Stimulated activated naive CD8-positive, alpha-beta T cell treated with anti-CD3 and anti-CD28 coated beads, Interleukin-15, Interleukin-2, amounts not matched to agents 100 U/mL and 50 U/mL, for 24 hours (primary cell): ENCODE data around the gene GLCE.
"Not testable (repeated sequence)": the region's sequence is repeated elsewhere in the genome, so short reads cannot be mapped to it uniquely, and the experiment has no call there.

Source experiments
- ATAC-seq: fragments of 150-1000 bp; cut with Tn5 transposase; one replicate; pipeline ENCODE4 v1.10.0; 2021
- DNase-seq: peaks from one replicate; pipeline ENCODE4 v3.0.0; 2021

The GLCE gene

DNA sequence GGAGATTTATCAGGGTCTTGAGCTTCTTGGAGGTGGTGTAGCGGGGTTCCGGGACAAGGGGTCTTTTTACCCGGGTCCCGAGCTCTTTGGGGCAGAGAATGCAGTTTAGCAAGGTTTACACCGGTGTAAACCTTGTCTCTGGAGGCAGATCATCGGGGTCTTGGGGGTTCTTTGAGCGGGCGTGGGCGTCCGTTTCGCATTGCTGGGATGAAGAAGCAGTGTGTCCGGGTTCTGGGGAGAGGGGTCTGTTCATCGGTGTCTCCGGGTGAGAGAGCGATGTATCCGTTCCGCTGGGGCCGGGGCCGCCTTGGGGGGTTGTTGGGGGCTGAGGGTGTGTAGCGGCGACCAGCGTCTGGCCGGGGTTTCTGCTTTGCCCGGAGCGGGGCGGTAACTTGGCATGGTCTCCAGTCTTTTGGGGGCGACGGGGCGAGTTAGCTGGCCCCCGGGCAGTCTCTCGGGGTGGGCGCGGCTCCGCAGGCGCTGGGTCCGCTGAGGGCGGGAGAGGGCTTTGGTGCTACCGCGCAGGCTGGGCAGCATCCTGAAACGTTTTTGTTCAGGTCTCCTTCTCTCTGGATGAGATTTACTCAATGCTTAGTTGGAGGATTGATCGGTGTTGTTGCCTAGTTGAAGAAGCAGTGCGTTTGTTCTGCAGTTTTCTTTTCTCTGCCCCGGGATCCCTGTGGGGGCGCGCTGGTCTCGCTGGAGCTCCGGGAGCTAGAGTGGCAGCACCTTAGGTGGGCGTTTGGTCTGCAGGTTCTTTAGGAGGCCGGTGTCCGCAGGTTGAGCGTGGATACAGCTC, 843 bp downstream of the GLCE start:
- ATAC-seq (no peak), DNase-seq (peak; percentile 41)

DNA sequence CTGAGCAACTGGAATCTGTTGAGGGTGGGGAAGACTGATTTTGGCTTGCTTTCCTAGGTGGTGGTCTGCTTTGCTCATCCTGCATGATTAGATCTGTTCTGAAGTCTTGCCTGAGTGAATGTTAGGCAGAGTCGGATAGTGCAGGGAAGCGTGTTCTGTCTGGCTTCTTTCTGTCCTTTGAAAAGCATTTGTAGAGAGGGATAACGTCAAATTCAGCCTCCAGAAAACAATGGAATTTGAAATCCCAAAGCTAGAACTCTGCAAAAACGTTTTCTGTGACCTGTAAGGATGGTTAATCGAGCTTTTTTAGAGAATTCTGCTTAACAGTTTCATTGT, 1.4 kb downstream of the GLCE start:
- ATAC-seq = no peak
- no peak for DNase-seq

DNA sequence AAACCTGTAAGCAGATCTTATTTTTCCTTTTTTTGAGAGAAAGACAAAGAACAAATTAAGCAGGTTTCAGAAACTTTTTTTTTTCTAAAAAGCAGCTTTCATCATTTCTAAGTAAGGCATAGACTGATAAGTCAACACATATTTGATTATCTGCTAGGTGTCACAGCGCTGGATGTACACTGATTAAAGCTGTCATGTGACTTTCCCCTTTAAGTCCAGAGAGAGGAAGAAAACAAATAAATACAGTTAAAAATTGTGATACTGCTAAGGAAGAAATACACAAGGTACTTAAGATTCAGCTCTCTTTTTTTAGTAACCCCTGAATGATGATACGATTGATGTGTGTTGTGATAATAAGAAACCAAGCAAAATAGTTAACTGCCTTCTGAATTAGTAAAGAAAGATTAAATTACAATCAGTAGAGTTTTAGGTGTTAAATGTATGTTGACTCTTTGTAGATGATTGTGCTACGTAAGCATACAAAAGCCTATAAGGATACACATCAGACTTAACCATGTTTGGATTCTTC, 2.8 kb downstream of the GLCE start:
- ATAC-seq = no peak
- DNase-seq = no peak

DNA sequence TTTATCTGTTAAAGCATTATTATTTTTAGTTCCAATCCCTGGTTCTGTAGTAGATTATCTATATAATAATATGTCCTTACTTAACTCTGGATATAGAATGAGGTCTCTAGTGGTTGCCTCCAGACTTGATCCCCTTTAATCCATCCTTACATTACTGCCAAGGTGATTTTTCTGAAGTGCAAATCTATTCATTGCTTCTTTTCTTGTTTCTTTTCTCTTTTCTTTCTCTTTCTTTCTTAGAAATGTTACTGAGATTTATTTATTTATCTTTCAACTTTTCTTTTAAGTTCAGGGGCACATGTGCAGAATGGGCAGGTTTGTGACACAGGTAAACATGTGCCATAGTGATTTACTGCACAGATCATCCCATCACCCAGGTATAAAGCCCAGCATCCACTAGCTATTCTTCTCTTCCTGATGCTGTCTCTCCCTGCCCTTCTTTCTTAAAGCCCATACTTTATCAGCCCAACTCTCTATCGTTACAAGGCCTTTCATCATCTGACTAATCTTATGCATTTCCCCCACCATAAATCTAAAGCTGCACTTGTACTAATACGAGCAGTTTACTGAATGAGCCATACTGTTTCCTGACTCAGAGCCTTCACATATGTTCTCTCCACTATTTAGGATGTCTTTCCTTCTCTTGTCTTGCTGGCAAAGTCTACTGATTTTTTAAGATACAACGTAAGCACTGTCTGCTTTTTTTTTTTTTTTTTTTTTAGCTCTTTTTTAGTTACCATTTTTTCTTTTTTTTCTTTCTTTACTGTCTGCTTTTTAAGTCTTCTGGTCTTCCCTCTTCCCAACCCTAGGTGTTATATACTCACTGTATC, 4.6 kb downstream of the GLCE start:
- ATAC-seq = no peak
- no peak for DNase-seq

DNA sequence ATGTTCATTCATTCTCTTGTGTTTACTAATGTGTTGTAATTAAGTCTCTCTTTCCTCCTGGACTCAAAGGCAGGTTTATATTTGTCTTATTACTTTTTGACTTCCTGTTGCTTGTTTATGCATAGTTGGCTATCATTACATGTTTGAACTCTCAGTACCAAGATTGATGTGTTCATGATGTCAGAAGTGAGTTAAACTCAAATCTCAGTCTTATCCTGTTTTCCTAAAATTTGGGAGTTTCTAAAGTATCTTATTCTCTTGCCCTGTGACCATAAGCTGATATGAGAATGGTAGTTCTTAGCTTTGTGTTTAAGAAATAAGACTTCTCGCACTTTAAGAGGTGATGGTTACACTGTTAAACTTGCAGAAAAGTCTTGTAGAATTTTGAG, 5.2 kb downstream of the GLCE start:
- ATAC-seq = no peak
- DNase-seq = no peak

DNA sequence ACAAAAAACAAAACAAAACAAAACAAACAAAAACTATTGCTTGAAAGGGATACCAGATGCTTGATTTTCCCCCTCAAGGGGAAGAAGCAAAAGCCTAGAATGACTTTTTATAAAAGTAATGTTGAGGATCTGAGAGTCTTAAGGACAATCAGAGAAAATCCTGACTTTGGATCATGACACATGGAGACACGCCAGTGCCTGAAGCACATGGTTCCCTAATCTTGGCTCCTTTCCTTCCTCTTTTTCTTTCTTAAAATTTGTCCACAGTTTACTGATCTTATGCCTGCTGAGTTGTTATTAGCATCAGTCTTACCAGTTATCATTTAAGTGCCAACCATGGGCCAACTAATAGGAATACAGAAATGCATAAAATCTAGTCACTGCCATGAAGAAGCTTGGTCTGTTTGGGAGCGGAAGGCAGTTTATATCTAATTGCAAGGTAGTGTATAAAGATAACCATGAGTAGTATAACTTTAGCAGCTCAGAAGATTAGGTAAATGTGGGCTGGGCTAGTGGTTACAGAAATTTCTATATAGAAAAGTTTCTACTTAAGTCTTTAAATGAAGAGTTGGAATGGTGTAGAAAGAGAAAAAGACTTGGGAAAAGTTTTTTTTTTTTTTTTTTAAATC, 6.9 kb downstream of the GLCE start:
- no peak for DNase-seq

DNA sequence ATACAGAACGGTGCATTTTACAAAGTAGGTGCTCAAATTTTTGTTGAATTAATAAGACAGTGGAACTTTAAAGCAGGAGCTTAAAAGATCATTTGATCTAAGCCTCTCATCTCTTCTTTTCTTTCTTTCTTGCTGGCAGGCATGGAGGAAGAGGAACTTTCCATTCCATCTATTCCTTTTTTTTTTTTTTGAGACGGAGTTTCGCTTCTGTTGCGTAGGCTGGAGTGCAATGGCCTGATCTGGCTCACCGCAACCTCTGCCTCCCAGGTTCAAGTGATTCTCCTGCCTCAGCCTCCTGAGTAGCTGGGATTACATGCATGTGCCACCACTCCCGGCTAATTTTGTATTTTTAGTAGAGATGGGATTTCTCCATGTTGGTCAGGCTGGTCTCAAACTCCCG, 7.9 kb downstream of the GLCE start:
- not testable (repeated sequence) for DNase-seq, ATAC-seq

More for the DNA sequence above, 6.9 kb downstream of the GLCE start:
- no peak for ATAC-seq

DNA sequence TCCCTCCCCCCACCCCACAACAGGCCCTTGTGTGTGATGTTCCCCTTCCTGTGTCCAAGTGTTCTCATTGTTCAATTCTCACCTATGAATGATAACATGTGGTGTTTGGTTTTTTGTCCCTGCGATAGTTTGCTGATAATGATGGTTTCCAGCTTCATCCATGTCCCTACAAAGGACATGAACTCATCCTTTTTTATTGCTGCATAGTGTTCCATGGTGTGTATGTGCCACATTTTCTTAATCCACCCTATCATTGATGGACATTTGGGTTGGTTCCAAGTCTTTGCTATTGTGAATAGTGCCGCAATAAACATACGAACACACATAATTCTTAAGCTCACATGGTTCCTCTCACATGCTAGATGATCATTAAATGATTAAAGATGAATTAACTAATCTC, 9.1 kb downstream of the GLCE start:
- ATAC-seq, DNase-seq: not testable (repeated sequence)

DNA sequence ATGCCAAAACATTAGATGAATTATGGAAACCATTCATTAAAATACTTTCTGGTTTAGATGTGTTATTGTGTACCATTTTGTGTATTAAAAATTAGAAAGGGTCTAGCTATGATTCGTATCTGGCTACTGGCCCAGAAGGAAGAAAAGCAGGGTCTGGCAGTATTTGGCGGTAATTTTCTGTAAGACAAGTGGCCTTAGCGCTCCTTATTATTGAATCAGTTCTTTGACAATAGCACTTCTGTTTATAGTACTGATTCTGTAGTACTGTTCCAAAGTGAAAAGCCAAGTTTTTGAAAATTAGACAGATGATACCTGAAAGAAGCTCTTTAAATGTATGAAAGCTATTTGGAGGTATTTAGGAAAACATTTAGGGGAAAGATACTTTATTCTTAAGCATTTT, 10.2 kb downstream of the GLCE start:
- ATAC-seq = no peak
- DNase-seq = no peak

DNA sequence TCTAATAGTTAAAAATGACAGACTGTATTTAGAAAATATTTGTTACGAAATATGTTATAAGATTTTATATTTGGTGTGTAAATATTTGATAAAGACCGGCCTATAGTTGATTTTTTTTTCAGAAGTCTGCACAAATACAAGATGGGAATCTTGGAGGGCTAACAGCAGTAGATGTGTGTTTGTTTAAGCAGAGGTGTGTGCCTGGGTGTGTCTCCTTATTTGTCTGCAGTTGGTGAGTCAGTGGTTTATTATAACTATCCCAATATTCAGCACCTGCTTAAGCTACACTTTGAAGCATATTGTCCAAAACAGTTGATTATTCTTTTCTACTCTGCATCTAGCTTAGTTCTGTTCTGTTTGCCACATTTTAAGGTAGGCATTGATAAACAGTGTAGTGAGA, 12.4 kb downstream of the GLCE start:
- ATAC-seq (no peak), DNase-seq (no peak)

DNA sequence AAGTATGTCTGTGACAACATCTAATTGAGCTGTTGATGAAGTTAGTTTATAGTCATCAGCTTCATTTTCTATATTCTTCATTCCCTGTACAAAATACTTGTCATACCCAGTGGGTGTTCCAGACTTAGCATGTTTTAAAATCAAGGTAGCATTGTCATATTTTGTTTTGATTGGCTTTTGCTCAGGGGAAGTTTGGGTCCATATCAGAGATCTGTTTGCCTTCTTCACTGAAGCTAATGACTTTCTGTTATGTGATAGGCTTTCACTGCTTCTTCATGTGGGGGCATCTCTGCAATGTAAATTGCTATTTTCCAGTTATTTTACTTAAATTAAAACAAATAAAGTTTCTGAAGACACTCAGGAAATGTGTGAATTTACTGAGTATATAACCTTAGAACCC, 15.1 kb downstream of the GLCE start:
- DNase-seq (no peak), ATAC-seq (no peak)

DNA sequence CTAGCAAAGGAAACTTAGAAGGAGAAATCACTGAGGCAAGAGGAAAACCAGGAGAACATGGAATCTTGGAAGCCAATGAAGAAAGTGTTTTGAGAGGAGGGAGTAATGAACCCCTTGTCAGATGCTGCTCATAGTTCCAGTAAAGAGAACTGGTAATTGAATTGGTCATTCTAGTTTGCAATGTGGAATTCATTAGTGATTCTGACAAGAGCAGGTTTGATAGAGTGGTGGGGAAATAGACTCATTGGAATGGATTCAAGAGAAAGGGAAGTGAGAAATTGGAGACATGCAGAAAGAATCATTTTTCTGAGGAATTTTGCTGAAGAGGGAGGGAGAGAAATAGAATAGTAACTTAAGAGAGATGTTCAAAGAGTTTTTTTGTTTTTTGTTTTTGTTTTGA, 21.0 kb downstream of the GLCE start:
- DNase-seq = no peak
- ATAC-seq = no peak

DNA sequence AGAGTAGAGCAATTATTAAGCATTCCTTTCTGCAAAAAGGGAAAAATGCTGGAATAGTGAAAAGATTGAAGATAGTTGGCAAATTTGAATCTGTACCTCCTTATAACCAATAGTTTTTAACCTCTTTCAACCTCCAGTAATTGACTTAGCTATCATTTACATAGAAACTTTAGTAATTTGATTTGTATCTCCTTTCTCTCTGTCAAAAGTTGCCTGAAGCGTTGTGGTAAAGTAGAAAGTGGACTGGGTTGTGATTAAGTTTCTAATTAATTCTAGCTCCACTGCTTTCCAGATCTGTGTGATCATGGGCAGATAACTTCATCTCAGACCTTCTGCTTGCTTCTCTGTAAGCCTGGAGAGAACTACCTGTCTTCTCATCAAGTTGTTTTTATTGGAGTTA, 24.8 kb downstream of the GLCE start:
- DNase-seq (no peak), ATAC-seq (no peak)

DNA sequence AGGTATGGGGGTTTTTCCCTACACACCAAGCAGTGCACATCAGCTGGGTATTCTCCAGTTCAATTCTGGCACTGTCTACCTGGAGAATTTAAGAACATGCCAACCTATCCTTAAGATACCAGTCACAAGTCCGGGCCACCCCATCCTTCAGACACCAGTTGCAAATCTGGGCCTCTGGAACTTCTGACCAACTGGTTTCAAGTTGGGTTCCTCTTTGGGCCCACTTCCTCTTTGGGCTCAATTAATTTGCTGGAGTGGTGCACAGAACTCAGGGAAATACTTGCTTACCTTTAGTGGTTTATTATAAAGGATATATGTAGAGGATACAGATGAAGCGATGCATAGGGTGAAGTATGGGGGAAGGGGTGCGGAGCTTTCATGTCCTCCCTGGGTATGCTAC, 25.3 kb downstream of the GLCE start:
- DNase-seq (no peak), ATAC-seq (no peak)

DNA sequence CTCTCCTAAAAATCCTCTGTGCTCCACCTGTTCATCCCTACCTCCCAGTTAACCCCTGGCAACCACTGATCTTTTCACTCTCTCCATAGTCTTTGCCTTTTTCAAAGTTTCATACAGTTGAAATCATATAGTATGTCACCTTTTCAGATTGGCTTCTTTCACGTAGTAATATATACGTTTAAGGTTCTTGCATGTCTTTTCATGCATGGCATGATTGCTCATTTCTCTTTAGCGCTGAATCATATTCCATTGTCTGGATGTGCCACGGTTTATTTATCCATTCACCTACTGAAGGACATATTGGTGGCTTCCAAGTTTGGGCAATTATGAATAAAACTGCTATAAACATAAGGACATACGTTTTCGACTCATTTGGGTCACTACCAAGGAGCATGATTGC, 28.7 kb downstream of the GLCE start:
- no peak for ATAC-seq
- DNase-seq = no peak

DNA sequence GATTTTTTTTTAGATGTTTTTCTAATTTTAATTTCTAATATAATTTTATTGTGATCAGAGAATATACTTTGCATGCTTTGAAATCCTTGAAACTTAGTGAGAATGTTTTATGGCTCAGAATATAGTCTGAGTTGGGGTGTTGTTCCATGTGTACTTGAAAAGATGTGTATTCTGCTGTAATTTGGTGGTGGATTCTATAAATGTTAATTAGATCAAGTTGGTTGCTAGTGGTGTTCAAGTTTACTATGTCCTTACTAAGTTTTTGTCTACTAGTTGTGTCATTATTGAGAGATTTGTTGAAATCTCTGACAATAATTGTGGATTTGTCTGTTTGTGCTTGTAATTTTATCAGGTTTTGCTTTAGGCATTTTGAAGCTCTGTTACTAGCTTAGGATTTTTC, 29.7 kb downstream of the GLCE start:
- no peak for ATAC-seq
- DNase-seq = no peak

DNA sequence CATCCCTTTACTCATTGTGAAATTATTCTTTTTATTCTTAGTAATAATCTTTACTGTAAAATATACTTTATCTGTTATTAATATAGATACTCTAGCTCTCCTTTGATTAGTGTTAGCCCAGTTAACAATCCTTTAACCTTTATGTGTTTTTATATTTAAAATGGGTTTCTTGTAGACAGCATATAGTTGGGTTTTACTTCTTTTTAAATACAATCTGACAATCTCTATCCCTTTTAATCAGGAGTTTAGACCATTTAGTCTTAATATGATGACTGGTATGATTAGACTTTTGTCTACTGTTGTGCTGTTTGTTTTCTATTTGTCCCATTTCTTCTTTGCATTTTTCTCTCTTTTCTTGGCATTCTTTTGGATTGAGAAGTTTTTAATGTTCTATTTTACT, 30.1 kb downstream of the GLCE start:
- ATAC-seq (no peak), DNase-seq (no peak)

DNA sequence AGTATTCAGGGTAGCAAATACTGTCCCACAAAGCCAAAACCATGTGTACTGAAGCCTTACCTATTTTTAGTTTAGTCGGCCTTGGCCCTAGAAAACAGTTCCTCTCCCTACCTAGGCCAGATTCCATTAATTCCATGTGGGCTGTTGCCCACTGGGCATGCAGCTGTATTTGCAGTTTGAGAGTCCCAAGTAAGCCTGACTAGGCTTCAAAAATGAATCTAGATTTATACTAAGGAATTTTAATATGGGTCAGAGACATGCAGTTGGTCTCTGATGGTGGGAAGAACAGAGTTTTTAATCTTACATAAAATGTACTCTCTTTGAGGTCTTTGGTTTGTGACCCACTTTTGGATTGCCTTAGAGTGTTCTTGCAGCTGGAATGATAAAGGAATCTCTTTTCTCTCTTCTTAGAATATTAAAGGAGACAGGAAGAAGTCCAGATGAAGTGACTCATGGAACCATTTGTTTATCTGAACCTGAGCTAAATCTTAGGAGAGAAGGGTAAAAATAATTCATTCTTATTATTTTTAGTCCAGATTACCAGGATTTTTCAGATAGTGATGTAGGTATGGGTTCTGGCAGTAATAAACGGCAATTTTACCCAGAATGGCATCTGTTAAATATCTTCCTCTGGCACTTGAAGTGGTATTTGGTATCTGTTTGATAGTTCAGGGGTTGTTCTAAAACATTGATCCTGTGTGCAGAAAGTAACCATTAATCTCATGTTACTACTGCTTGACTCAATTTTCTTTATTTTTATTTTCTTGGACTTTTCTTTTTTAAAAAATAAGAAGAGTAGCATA, 33.8 kb downstream of the GLCE start:
- DNase-seq (no peak), ATAC-seq (no peak)

DNA sequence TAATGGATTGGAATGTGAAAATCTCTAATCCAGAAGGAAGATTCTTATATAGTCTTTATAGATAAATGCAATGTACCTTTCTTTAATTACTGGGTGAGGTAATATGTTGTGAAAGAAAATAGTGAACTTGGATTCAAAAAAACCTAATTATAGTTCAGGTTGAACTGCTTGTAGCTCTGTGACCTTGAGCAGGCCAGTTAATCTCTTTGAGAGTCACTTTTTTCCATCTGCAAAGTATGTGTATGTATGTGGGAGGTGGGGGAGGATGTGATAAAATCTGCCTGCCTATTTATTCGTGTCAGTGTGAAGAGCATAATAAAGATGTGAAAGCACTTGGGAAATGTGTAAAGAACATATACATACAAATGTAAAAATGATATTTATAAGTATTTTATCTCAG, 34.4 kb downstream of the GLCE start:
- ATAC-seq (no peak), DNase-seq (no peak)

DNA sequence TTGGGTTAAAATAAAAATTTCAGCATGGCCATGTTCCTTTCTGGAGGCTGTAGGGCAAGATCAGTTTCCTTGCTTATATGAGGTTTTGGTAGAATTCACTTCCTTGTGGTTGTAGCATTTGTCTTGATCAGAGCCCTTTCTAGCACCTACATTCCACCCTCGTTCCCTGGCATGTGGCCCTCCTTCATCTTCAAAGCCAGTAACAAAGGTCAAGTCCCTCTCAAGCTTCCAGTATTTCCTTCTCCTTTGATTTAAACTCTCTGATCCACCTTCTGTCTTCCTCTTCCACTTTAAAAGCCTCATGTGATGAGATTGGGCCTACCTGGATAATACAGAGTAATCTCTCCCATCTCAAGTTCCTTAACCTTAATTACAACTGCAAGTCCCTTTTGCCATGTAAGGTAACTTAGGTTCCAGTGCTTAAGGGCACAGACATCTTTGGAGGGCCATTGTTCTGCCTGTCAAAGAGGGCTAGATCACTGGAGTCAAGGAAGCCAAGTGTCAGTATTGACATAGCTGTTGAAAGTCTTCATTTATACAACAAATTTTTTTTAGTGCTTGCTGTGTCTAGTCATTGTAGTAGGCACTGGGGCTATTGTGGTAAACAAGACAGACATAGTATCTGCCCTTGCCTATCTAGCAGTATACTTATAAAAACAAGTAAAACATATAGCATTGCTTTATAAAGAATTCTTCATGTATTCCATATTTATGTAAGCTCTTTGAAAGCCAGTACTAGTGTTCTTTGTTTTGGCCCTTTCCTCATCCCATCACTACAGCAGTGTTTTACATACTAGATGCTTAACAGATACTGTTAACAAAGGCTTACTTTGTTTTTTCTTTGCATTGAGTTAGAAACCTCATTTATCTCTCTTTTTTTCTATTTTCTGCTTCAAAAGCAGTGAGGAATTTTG, 40.7 kb downstream of the GLCE start:
- ATAC-seq (no peak), DNase-seq (no peak)

DNA sequence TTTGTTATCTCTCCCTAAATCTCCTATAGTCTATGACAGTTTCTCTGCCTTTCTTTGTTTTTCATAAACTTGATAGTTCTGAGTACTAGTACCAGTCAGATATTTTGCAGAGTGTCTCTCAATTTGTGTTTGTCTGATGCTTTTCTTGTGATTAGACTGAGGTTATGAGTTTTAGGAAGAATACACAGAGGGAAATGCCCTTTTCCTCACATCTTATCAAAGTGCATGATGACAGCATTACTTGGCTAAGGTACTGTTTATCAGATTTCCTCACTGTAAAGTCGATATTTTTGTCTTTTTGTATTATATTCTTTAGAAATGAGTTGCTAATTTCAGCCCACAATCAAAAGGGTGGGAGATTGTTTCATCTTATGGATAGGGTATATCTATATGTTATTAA, 45.6 kb downstream of the GLCE start:
- DNase-seq (no peak), ATAC-seq (no peak)
